ENCODE measurements around the gene ZNF281.
"Not testable (repeated sequence)": the region's sequence is repeated elsewhere in the genome, so short reads cannot be mapped to it uniquely, and the experiment has no call there.

Gene ZNF281

GRCh38 chr1:200442537-200443156 is 32.8 kb upstream of the ZNF281 start:
- TF ChIP-seq CTCF (IDR thresholded peaks at IDR 0.05; ENCODE audit: low read depth, low read length, missing control alignments) = no peak
- no peak for DNase-seq
- H3K4me3 ChIP-seq (ENCODE audit: low read depth, low read length) = no peak overlapping the region
- H3K27me3 ChIP-seq (replicated peaks) = no peaks in the 10 kb centered on the region
- H3K36me3 ChIP-seq (replicated peaks) = no peaks in the 10 kb centered on the region
- in situ Hi-C loops (cut with HindIII; ENCODE audit: low pct_ligation_motif_present, low sequenced_read_pairs) = no loop called here
- no peak overlapping the region for H3K27ac ChIP-seq

- Histone ChIP-seq H3K27me3 (replicated peaks) (no peaks in the 10 kb centered on the region), H3K4me3 (ENCODE audit: low read depth, low read length) (no peak overlapping the region), H3K27ac (no peak overlapping the region), H3K36me3 (replicated peaks) (no peaks in the 10 kb centered on the region)
- no peak for TF ChIP-seq CTCF (IDR thresholded peaks at IDR 0.05; ENCODE audit: low read depth, low read length, missing control alignments)
- in situ Hi-C loops (cut with HindIII; ENCODE audit: low pct_ligation_motif_present, low sequenced_read_pairs) = no loop called here
- no peak for DNase-seq
These were observed 32.2 kb upstream of the ZNF281 start for GRCh38 chr1:200442023-200442422.

GRCh38 chr1:200438911-200439310 is 29.1 kb upstream of the ZNF281 start:
- no peaks in the 10 kb centered on the region for H3K27me3 ChIP-seq (replicated peaks)
- H3K4me3 ChIP-seq (ENCODE audit: low read depth, low read length) = no peak overlapping the region
- peak overlapping the region; percentile 62 for H3K27ac ChIP-seq
- in situ Hi-C loops (cut with HindIII; ENCODE audit: low pct_ligation_motif_present, low sequenced_read_pairs) = no loop called here
- TF ChIP-seq CTCF (IDR thresholded peaks at IDR 0.05; ENCODE audit: low read depth, low read length, missing control alignments) = no peak
- H3K36me3 ChIP-seq (replicated peaks) = no peaks in the 10 kb centered on the region
- no peak for DNase-seq

- peak; percentile 20 for DNase-seq
- in situ Hi-C loops (cut with HindIII; ENCODE audit: low pct_ligation_motif_present, low sequenced_read_pairs); H3K27me3 ChIP-seq (replicated peaks); H3K36me3 ChIP-seq (replicated peaks); H3K4me3 ChIP-seq (ENCODE audit: low read depth, low read length): not testable (repeated sequence)
- H3K27ac ChIP-seq = peak overlapping the region; percentile 62
These were observed 28.6 kb upstream of the ZNF281 start for GRCh38 chr1:200438413-200438812.

GRCh38 chr1:200437556-200438203 is 27.8 kb upstream of the ZNF281 start:
- no peak for TF ChIP-seq CTCF (IDR thresholded peaks at IDR 0.05; ENCODE audit: low read depth, low read length, missing control alignments)
- H3K4me3 ChIP-seq (ENCODE audit: low read depth, low read length) = no peak overlapping the region
- DNase-seq = no peak
- H3K27ac ChIP-seq = no peak overlapping the region
- no peaks in the 10 kb centered on the region for H3K27me3 ChIP-seq (replicated peaks)
- H3K36me3 ChIP-seq (replicated peaks) = no peaks in the 10 kb centered on the region
- in situ Hi-C loops (cut with HindIII; ENCODE audit: low pct_ligation_motif_present, low sequenced_read_pairs) = no loop called here

- no peak for TF ChIP-seq CTCF (IDR thresholded peaks at IDR 0.05; ENCODE audit: low read depth, low read length, missing control alignments)
- DNase-seq = no peak
- Histone ChIP-seq H3K27ac (no peak overlapping the region), H3K36me3 (replicated peaks) (no peaks in the 10 kb centered on the region), H3K27me3 (replicated peaks) (no peaks in the 10 kb centered on the region), H3K4me3 (ENCODE audit: low read depth, low read length) (no peak overlapping the region)
- in situ Hi-C loops (cut with HindIII; ENCODE audit: low pct_ligation_motif_present, low sequenced_read_pairs) = no loop called here
These were observed 27.3 kb upstream of the ZNF281 start for GRCh38 chr1:200437088-200437487.

All from brain microvascular endothelial cell (primary cell).